ENCODE measurements around the gene SSNA1. TPM values are rescaled to one million over a fixed set of nuclear protein-coding genes. Genes with fewer than 3 reads are reported as not detected.

SSNA1 gene
- total and polyA plus RNA-seq, 2 donors (not counting 1 experiment from before 2014, with no cell fraction given), result 53.6 to 129 TPM

GRCh38 chr9:137227054-137227852, 38.8 kb downstream of the SSNA1 start, which contains the start of gene RNF224:
Gene RNF224 (plus strand): TSS chr9:137227502. CDS start chr9:137228336, 834 bp downstream.
- POLR2A ChIA-PET, result interaction anchor here (0.7 to 1.0 kb wide), 3 partner anchors 14 to 181 kb away, joined by 3 to 5 read pairs (median 3); partner anchors contain the start of genes SAPCD2 and TUBB4B
- H3K27ac Mint-ChIP-seq, result no peak within 1 kb of the TSS
- H3K4me1 ChIP-seq (ENCODE audit: control insufficient read depth in 2 of 2, insufficient read depth in 2 of 2, low read length in 2 of 2), result peaks cover 13 to 28% of the 10 kb centered on the region in 2 donors
- no peaks in the 10 kb centered on the region for H3K9me3 Mint-ChIP-seq (ENCODE audit: insufficient read depth)
- no peaks in the 10 kb centered on the region for H4K20me1 ChIP-seq (ENCODE audit: control insufficient read depth, insufficient read depth, low read length, poor library complexity, severe bottlenecking)
- peaks cover 0 to 35% (median 2%) of the 10 kb centered on the region in 4 experiments for H3K27me3 ChIP-seq (replicated peaks in 1 of 4; ENCODE audit: control extremely low read depth in 1 of 4, control insufficient read depth in 3 of 4, insufficient read depth in 4 of 4, low read length in 3 of 4)
- H3K9me3 ChIP-seq (ENCODE audit: control extremely low read depth in 1 of 3, control insufficient read depth in 2 of 3, insufficient read depth in 1 of 3, low read length in 2 of 3), result no peaks in the 10 kb centered on the region
- H3K36me3 ChIP-seq (replicated peaks in 1 of 2; ENCODE audit: control extremely low read depth in 1 of 2, control insufficient read depth in 1 of 2, extremely low read depth in 1 of 2, insufficient read depth in 2 of 2, low read length in 1 of 2), result no peaks in the 10 kb centered on the region
- H3K9ac ChIP-seq (ENCODE audit: low read length), result no peak within 1 kb of the TSS
- H2AFZ ChIP-seq (ENCODE audit: insufficient read depth, low read depth, low read length, poor library complexity, severe bottlenecking), result peak within 1 kb of the TSS; percentile 40
- WGBS (ENCODE audit: insufficient coverage), result 47% methylated on average over 24 of the region's 25 CpGs
- peaks cover 14% of the 10 kb centered on the region for H3K4me1 Mint-ChIP-seq
- CTCF ChIA-PET, result interaction anchor here (0.5 to 7.0 kb wide), 24 partner anchors 11 to 440 kb away, joined by 3 to 76 read pairs (median 5); partner anchors contain the start of genes ANAPC2, DPP7, MAN1B1 and NPDC1
- DNase-seq (peak; percentile 89), ATAC-seq (ENCODE audit: low read depth) (peak; percentile 32)
- TF ChIP-seq CTCF (IDR thresholded peaks at IDR 0.05), result peak; percentile 82
- TF ChIP-seq EZH2 (IDR thresholded peaks at IDR 0.05; ENCODE audit: borderline replicate concordance, insufficient read depth, low read depth, low read length, poor library complexity, severe bottlenecking), result no peak
- peak within 1 kb of the TSS; percentile 16 for H3K4me2 ChIP-seq (replicated peaks; ENCODE audit: low read depth, low read length, poor library complexity, severe bottlenecking)
- intact Hi-C loops (cut with micrococcal nuclease), result loop anchor here (1.0 kb wide), 2 partner anchors 39 to 109 kb away; partner anchors contain the start of genes ANAPC2 and SSNA1
- no peak within 1 kb of the TSS for H3K27ac ChIP-seq (ENCODE audit: low read length in 2 of 2)
- peaks cover 4% of the 10 kb centered on the region for H3K27me3 Mint-ChIP-seq
- no peak within 1 kb of the TSS for H3K4me3 Mint-ChIP-seq
- H3K79me2 ChIP-seq (ENCODE audit: control insufficient read depth, insufficient read depth, low read length), result no peaks in the 10 kb centered on the region
- H3K4me3 ChIP-seq (ENCODE audit: control extremely low read depth in 1 of 5, extremely low read depth in 1 of 5, insufficient read depth in 1 of 5, low read depth in 2 of 5, low read length in 4 of 5), result no peak within 1 kb of the TSS
